Central memory CD4-positive, alpha-beta T cell (primary cell): ENCODE data around the gene BCL2L12.
A peak's percentile ranks its signal among the peaks of the same experiment; 100 is the strongest.

Experiments used
- DNase-seq: peaks from one replicate; pipeline ENCODE4 v3.0.0; 2022

BCL2L12 gene

DNA sequence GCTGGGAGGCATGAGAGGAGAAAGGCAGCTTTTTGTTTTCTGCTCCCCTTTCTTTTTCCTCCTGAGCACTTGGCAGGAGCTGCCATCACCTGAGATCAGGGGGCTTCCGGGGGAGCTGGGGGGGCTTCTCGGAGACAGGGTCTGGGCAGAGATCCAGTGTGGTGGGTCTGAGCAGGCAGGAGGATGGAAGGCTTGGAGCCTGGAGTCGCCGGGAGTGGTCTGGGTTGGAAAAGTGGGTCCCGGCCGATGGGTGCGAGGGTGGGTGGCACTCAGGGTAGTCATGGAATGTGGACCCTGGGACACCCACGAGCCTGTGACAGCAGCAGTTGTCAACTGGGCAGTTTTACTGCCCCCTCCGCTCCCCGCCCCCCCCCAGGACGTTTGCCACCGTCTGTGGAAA, 21.4 kb downstream of the BCL2L12 start:
- DNase-seq: no peak

DNA sequence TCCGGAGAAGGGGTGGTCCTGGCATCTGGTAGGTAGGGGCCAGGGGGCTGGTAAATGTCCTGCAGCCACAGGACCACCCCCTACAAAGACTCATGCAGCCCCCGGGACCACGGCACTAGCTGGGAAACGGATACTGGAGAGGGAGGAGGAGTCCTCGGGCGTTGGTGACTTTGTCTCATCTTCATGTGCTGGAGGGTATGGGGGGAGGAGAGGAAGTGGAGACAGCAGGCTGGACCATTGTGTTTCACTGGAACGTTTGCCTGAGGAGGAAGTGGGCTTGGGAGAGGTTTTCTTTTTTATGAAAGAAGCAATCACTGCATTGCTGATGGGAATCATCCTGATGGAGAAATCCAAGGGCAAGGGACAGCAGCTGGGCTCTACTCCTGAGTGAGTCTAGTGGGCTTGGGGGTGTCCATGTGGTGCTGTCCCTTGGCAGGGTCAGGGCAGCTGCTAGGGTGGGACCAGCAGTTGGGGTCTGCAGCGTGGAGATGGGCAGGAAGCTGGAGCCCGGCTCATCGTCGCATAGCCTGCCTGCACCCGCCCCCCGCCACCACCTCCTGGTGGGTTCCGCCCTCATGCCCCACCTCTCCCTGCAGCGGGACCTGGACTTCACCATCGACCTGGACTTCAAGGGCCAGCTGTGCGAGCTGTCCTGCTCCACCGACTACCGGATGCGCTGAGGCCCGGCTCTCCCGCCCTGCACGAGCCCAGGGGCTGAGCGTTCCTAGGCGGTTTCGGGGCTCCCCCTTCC, 22.0 kb downstream of the BCL2L12 start:
- no peak for DNase-seq

GRCh38 chr19:49688531-49689132, 22.9 kb downstream of the BCL2L12 start:
- no peak for DNase-seq

DNA sequence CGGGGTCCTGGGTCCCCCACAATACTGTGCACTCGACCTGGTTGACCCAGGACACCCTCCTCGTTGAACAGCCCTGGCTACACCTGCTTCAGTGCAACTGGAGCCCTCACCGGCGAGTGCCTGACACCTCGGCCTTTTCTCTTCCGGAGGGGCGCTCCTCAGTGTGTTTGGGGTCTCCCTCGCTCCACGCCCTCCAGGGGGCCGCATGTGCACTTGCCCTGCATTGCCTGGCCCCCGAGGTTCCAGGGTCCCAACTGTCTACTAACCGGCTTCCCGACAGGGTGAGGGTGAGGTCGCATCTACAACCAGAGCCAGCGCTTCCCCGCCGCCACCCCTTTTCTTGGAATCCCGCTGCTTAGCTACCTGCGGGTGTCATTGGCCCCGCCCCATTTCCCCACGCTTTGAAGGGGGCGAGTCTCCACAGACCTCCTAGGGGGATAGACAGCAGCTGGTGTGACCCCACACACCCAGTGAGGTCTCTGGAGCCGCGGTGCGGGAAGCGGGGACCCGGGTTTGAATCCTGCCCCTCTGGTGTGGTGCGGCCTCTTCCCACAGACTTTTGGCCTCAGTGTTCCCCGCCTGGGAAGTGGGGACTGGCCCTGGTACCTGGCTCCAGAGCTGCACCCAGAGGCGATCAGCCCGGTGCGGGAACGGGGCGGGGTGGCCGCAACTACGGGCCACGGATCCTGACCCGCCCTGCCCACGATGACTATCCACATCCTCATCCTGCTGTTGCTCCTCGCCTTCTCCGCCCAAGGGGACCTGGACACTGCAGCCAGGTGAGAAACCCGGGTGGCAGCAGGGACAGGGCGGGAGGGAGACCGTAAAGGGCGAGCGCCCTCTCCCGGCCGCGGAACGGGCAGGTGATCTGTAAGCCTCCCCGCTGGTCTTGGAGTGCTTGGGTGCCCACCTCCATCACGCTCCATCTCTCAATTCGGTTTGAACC, 23.7 kb downstream of the BCL2L12 start, which contains the start of gene ADM5:
Gene ADM5 (plus strand): TSS at position 462 of the 946 bp plus-strand sequence. CDS start 244 bp downstream, at position 706.
- no peak for DNase-seq

- no peak for DNase-seq
Observed at GRCh38 chr19:49690079-49690655, 24.4 kb downstream of the BCL2L12 start.

DNA sequence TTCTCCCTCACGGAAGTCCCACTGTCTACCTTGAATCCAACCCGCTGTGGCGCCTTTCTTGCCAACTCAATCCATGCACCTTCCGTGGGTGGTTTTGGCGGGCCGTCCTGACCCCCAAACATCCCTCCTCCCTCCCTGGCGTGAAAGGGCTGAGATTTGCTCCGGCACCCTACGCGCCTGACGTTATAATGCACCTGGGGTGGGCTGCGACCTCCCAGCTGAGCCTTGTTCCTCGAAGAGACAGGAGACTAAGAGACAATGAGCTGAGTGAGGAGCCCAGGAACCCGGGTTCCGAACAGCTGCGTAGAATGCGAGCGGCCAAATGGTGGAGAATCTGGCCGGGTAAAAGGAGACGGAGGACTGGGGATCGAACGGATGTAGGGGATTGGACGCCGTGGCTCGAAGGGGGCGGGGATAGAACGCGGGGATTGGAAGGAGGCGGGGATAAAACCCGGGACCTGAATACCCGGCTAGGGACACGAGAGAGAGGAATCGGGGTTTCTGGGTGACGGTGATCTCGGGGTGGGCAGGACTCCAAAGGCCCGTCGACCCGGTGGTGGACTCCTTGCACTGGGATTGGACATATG, 25.0 kb downstream of the BCL2L12 start, which contains the start of gene CPT1C:
Gene CPT1C (plus strand): TSS at position 461 of the 587 bp plus-strand sequence. CDS start 1,137 bp downstream, outside the sequence.
- DNase-seq: peak; percentile 34

DNA sequence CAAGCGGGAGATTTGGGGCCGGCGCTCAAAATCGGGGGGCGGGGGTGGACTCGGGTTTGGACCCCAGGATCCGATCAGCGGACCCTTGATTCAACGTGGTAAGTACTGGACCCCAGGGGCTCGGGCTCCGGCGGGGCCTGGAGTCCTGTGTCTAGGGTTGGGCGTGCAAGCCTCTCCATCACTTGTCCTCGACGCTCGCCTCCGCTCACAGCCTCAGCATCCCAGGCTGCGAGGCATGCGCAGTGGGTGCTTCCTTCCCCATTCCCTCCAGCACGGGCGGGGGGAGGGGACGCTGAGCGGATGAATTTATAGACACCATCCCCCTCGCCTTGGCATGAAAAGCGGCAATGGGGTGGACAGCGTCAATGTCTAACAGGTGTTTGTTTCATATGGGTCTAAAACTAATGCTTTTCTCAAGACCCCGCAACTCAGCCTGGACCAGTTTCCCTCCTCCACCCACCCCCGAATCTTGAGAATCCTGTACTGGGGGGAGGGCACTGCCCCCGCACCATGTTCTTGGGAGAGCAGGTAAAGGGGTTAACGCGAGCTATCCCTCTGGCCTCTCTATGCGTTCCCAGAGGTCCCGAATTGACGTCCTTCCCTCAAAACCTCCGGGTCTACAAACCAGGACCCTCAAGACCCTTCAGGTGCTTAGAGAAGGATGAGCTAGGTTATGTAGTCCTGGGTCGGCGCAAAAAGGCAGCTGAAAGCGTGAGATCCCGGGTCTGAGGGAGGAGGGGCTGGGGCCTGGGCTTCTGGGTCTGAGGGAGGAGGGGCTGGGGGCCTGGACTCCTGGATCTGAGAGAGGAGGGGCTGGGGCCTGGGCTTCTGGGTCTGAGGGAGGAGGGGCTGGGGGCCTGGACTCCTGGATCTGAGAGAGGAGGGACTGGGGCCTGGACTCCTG, 25.8 kb downstream of the BCL2L12 start:
- DNase-seq: no peak

DNA sequence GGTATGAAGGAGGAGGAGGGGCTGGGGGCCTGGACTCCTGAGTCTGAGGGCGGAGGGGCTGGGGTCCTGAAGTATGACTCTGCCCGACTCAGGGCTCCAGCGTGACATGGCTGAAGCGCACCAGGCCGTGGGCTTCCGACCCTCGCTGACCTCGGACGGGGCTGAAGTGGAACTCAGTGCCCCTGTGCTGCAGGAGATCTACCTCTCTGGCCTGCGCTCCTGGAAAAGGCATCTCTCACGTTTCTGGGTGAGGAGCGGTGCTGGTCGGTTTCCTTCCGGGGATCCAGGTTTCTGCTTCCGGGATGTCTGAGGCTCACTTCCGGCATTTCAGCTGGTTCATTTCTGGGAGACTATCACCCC, 26.4 kb downstream of the BCL2L12 start:
- DNase-seq: no peak

- DNase-seq: no peak
Observed at GRCh38 chr19:49696115-49696514, 30.4 kb downstream of the BCL2L12 start.

GRCh38 chr19:49696865-49697264, 31.1 kb downstream of the BCL2L12 start:
- DNase-seq: no peak

DNA sequence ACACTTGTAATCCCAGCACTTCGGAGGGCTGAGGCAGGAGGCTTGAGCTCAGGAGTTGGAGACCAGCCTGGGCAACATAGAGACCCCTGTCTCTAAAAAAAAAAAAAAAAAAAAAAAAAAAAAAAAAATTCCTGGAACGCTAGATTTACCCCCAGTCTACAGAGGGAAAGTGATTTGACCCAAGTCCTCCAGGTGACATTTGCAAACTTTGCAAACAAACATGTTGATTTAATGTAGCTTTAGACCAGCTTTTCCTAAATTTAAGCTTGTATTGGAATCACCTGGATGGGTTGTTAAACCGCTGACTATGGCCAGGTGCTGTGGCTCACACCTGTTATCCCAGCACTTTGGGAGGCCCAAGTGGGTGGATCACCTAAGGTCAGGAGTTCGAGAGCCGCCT, 33.6 kb downstream of the BCL2L12 start:
- DNase-seq: no peak

- DNase-seq: no peak
Observed at GRCh38 chr19:49700563-49700962, 34.8 kb downstream of the BCL2L12 start.

DNA sequence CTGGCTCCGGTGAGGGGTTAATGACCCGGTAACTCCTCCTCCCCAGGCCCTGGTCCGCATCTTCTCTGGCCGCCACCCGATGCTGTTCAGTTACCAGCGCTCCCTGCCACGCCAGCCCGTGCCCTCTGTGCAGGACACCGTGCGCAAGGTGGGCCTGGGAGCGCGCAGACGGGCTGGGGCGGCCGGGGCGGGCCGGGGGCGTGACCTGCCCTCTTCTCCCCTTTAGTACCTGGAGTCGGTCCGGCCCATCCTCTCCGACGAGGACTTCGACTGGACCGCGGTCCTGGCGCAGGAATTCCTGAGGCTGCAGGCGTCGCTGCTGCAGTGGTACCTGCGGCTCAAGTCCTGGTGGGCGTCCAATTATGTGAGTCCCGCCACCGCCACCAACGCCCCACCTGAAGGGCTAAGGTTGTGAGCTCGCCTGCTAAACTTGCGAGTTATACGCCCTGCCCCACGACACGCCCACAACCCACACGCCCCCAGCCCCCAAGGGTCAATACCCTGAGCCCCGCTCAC, 35.6 kb downstream of the BCL2L12 start:
- no peak for DNase-seq

DNA sequence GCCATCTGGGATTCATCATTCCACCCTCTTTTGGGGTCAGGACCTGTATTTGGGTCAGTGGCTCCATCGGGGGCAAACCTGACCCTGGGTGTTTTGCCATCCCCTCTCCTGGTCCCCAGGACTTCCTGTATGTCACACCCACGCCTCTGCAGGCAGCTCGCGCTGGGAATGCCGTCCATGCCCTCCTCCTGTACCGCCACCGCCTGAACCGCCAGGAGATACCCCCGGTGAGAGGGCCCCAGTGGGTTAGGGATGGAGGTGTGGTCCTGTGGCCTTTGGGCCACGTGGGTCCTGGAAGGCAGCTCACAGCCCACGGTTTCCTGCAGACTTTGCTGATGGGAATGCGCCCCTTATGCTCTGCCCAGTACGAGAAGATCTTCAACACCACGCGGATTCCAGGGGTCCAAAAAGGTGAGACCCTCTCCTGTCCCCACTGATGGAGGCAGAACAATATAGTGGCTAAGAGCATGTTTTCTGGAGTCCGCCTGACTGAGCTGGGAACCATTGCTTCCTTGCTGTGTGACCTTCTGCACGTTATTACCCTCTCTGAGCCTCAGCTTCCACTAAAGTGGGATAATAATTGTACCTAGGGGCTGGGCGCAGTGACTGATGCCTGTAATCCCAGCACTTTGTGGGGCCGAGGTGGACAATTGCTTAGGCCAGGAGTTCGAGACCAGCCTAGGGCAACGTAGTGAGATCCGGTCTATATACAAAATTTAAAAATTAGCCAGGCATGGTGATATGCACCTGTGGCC, 39.3 kb downstream of the BCL2L12 start:
- DNase-seq: no peak

- no peak for DNase-seq
Observed at GRCh38 chr19:49705919-49706318, 40.2 kb downstream of the BCL2L12 start.

DNA sequence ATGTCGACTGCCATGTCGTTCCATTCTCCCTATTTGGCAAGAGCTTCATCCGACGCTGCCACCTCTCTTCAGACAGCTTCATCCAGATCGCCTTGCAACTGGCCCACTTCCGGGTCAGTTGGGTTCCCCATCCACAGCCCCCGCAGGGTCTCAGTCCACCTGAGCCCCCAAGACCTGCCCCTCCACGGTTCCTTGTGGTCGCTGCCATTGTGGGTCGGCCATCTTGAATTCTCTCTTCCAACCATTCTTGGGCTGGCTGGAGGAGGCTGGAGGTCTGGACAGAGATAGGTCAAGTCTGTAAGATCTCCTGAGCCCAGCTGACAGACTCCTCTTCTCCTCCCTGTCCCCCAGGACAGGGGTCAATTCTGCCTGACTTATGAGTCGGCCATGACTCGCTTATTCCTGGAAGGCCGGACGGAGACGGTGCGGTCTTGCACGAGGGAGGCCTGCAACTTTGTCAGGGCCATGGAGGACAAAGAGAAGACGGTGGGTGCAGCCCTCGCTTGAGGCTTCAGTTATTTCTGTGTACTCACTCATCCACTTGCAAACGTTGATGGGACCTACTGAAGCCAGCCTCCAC, 44.7 kb downstream of the BCL2L12 start:
- DNase-seq: no peak

GRCh38 chr19:49712397-49712859, 46.7 kb downstream of the BCL2L12 start:
- no peak for DNase-seq

GRCh38 chr19:49713236-49713845, 47.6 kb downstream of the BCL2L12 start:
- no peak for DNase-seq

- DNase-seq: no peak
Observed at GRCh38 chr19:49716154-49716553, 50.4 kb downstream of the BCL2L12 start.
